GM23338 (cell line): ENCODE measurements around the gene GFRA4.

Experiments used
- EZH2 ChIP-seq: fragments of 200-600 bp; sonication (generic); IDR thresholded peaks from one replicate; pipeline ENCODE4 v1.8.0; 2017; ENCODE audit warnings: antibody characterized with exemption, mild to moderate bottlenecking, low read depth; ENCODE audit not compliant: unreplicated experiment
- EZH2phosphoT487 ChIP-seq: fragments of 200-600 bp; sonication (generic); IDR thresholded peaks from one replicate; pipeline ENCODE4 v1.8.1; 2018; ENCODE audit warnings: antibody characterized with exemption; ENCODE audit not compliant: unreplicated experiment
- JUNB ChIP-seq: IDR thresholded peaks from one replicate; pipeline ENCODE4 v1.6.1; 2016; ENCODE audit warnings: antibody characterized with exemption; ENCODE audit not compliant: unreplicated experiment
- NANOG ChIP-seq: IDR thresholded peaks from 2 replicates; pipeline ENCODE4 v1.6.1; 2016; ENCODE audit warnings: antibody characterized with exemption, borderline replicate concordance
- POLR2AphosphoS5 ChIP-seq: IDR thresholded peaks from 2 replicates; pipeline ENCODE4 v1.6.1; 2016; ENCODE audit warnings: antibody characterized with exemption, low read depth
- STAT1 ChIP-seq: IDR thresholded peaks from one replicate; pipeline ENCODE4 v1.6.1; 2016; ENCODE audit warnings: antibody characterized with exemption; ENCODE audit not compliant: unreplicated experiment
- ZNF114 ChIP-seq: fragments of 250-450 bp; sonication (Bioruptor Pico); IDR thresholded peaks from 2 replicates; pipeline ENCODE4 v1.5.0; 2020; ENCODE audit warnings: mild to moderate bottlenecking, moderate library complexity
- ZNF331 ChIP-seq: fragments of 250-450 bp; sonication (Bioruptor Pico); IDR thresholded peaks from 2 replicates; pipeline ENCODE4 v1.5.0; 2020; ENCODE audit warnings: low read depth, mild to moderate bottlenecking, moderate library complexity
- TF ChIP-seq, protein P1 (sequence below), 2 experiments: fragments of 200-600 bp in 1 of 2; sonication (generic) in 1 of 2; conservative IDR thresholded peaks; 2 replicates each; pipeline versions ENCODE4 v1.5.1 to v1.6.1; 2016 to 2017; ENCODE audit warnings: antibody characterized with exemption in 2 of 2, low read depth in 2 of 2, mild to moderate bottlenecking in 2 of 2, moderate library complexity in 1 of 2

DNA sequence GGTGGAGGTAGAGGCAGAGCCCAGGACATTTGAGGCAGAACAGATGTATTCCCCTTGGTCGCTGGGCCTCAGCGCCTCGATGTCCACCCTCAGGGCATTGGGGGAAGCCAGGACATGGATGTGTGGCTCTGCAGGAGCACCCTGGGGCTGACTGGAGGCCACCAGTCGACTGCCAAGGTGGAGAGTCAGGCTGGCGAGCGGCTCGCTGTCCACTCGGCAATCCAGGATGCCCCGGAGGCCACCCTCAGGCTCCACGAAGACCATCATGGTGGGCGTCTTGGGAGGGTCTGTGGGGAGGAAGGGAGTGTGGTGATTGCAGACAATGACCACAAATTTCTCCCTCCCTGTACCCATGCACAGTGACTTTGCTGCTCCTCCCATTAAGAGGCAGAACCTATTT, 26.8 kb upstream of the GFRA4 start:
- TF ChIP-seq EZH2phosphoT487: no peak
- TF ChIP-seq, protein P1, sequence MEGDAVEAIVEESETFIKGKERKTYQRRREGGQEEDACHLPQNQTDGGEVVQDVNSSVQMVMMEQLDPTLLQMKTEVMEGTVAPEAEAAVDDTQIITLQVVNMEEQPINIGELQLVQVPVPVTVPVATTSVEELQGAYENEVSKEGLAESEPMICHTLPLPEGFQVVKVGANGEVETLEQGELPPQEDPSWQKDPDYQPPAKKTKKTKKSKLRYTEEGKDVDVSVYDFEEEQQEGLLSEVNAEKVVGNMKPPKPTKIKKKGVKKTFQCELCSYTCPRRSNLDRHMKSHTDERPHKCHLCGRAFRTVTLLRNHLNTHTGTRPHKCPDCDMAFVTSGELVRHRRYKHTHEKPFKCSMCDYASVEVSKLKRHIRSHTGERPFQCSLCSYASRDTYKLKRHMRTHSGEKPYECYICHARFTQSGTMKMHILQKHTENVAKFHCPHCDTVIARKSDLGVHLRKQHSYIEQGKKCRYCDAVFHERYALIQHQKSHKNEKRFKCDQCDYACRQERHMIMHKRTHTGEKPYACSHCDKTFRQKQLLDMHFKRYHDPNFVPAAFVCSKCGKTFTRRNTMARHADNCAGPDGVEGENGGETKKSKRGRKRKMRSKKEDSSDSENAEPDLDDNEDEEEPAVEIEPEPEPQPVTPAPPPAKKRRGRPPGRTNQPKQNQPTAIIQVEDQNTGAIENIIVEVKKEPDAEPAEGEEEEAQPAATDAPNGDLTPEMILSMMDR (conservative IDR thresholded peaks at IDR 0.05; ENCODE audit: low read depth in 2 of 2): no peak
- TF ChIP-seq POLR2AphosphoS5: no peak
- no peak for TF ChIP-seq EZH2
- no peak for TF ChIP-seq JUNB
- no peak for TF ChIP-seq ZNF114 (CRISPR knock-in tag)
- no peak for TF ChIP-seq STAT1
- no peak for TF ChIP-seq ZNF331
- TF ChIP-seq NANOG: no peak
